ENCODE measurements around the gene GINS3.

- TF ChIP-seq CTCF (conservative IDR thresholded peaks at IDR 0.05; ENCODE audit: low read depth, low read length) (no peak), EZH2 (IDR thresholded peaks at IDR 0.05; ENCODE audit: borderline replicate concordance, low read depth, low read length, poor library complexity, severe bottlenecking) (no peak)
These were observed 10.5 kb downstream of the GINS3 start for GRCh38 chr16:58402796-58403195.

Measured in A673 (cell line).